ENCODE results near the gene PYGM. TPM values are rescaled to one million over a fixed set of nuclear protein-coding genes. Genes with fewer than 3 reads are reported as not detected.

PYGM gene
- total RNA-seq, 1 experiment from 2014 or later, result 3.6 TPM

GRCh38 chr11:64765291-64765850, 5.6 kb upstream of the PYGM start:
- H3K23me2 ChIP-seq (ENCODE audit: insufficient read length, low read depth, low read length, poor library complexity, severe bottlenecking), result no peaks in the 10 kb centered on the region
- H3K14ac ChIP-seq (ENCODE audit: insufficient read depth, low read length), result no peak overlapping the region
- no peak overlapping the region for H2AFZ ChIP-seq (ENCODE audit: low read length)
- H3K9me3 ChIP-seq (ENCODE audit: control insufficient read depth, low read depth, low read length), result no peaks in the 10 kb centered on the region
- no peak overlapping the region for H4K91ac ChIP-seq (ENCODE audit: insufficient read length, low read depth, low read length)
- Mint-ChIP-seq H3K4me1 (peaks cover 65 to 78% of the 10 kb centered on the region in 2 experiments), H3K9me3 (no peaks in the 10 kb centered on the region; a peak in 1 of 5 replicates), H3K27ac (peak overlapping the region; percentile 74 to 98 (median 88); a peak in 6 of 7 replicates), H3K27me3 (ENCODE audit: low read depth) (no peaks in the 10 kb centered on the region), H3K4me3 (peak overlapping the region in 1 of 2 experiments; percentile 54; a peak in 2 of 5 replicates), H3K36me3 (ENCODE audit: insufficient read depth in 1 of 3, low read depth in 3 of 3) (peaks cover 51 to 79% (median 69%) of the 10 kb centered on the region in 3 experiments; a peak in 6 of 7 replicates)
- H3K27ac ChIP-seq (ENCODE audit: insufficient read length, low read depth, low read length), result no peak overlapping the region
- no peak overlapping the region for H3K18ac ChIP-seq (ENCODE audit: insufficient read length, low read depth, low read length)
- H4K5ac ChIP-seq (ENCODE audit: insufficient read length, low read depth, low read length), result no peak overlapping the region
- no peak overlapping the region for H2BK12ac ChIP-seq (ENCODE audit: insufficient read length, low read depth, low read length)
- no peaks in the 10 kb centered on the region for H3K79me2 ChIP-seq (ENCODE audit: insufficient read depth, low read length)
- TF ChIP-seq CTCF (conservative IDR thresholded peaks at IDR 0.05), result peak; percentile 64
- H3K56ac ChIP-seq (ENCODE audit: insufficient read length, low read depth, low read length), result no peak overlapping the region
- H2BK15ac ChIP-seq (ENCODE audit: low read depth, low read length), result no peak overlapping the region
- DNase-seq, result peak; percentile 72
- H2BK5ac ChIP-seq (ENCODE audit: insufficient read length, low read length), result no peak overlapping the region
- no peak overlapping the region for H3K4ac ChIP-seq (ENCODE audit: low read depth, low read length)
- H3K23ac ChIP-seq (ENCODE audit: insufficient read length, low read depth, low read length), result no peak overlapping the region
- peaks cover 4% of the 10 kb centered on the region; the same call in 1 of the 2 replicates for H3K4me1 ChIP-seq (ENCODE audit: insufficient read depth, low read length)
- no peak overlapping the region for H2AK5ac ChIP-seq (ENCODE audit: insufficient read length, low read length)
- H3K9ac ChIP-seq (ENCODE audit: extremely low read depth, insufficient read length, low read length), result no peak overlapping the region
- H2BK120ac ChIP-seq (ENCODE audit: low read depth, low read length, poor library complexity, severe bottlenecking), result no peak overlapping the region
- WGBS (ENCODE audit: extremely low coverage, insufficient read length, low lambda C conversion rate), result no CpG with 5 or more reads among the region's 30 CpGs
- no peaks in the 10 kb centered on the region for H3K27me3 ChIP-seq (ENCODE audit: insufficient read depth, low read length)
- H3T11ph ChIP-seq (ENCODE audit: low read length), result no peak overlapping the region
- no peak overlapping the region for H2BK20ac ChIP-seq (ENCODE audit: low read depth, low read length, poor library complexity, severe bottlenecking)
- H3K79me1 ChIP-seq (ENCODE audit: insufficient read depth, low read depth, low read length, poor library complexity, severe bottlenecking), result peaks cover 3% of the 10 kb centered on the region
- H3K4me2 ChIP-seq (ENCODE audit: insufficient read depth, insufficient read length, low read length), result no peak overlapping the region
- no peaks in the 10 kb centered on the region for H4K20me1 ChIP-seq (ENCODE audit: control insufficient read depth, insufficient read depth, insufficient read length)
- H4K8ac ChIP-seq (replicated peaks; ENCODE audit: insufficient read length, low read depth, low read length), result no peak overlapping the region

Measured in H9 (cell line).